HEK293T (cell line): ENCODE measurements around the gene SLC12A7.

Source experiments
- CTCF ChIA-PET: fragments of 350-600 bp; formaldehyde crosslinking; extraction: SDS; loops from one replicate; lab custom pipeline; 2021; ENCODE audit warnings: antibody characterized with exemption, inconsistent platforms; lab: Yijun Ruan, JAX
- POLR2A ChIA-PET: fragments of 350-600 bp; formaldehyde crosslinking; extraction: SDS; loops from one replicate; lab custom pipeline; 2020; ENCODE audit warnings: antibody characterized with exemption, inconsistent platforms; lab: Yijun Ruan, JAX
- DNase-seq: peaks from one replicate; pipeline ENCODE4 v3.0.0; 2012; ENCODE audit warnings: mixed read lengths; ENCODE audit errors: extremely low spot score
- ARNT ChIP-seq: fragments of 450-650 bp; IDR thresholded peaks from 2 replicates; pipeline ENCODE4 v1.6.1; 2017; ENCODE audit warnings: mild to moderate bottlenecking
- BHLHE40 ChIP-seq: fragments of 450-650 bp; IDR thresholded peaks from 2 replicates; pipeline ENCODE4 v1.6.1; 2016; ENCODE audit warnings: mild to moderate bottlenecking, moderate library complexity, borderline replicate concordance
- CTBP1 ChIP-seq: fragments of 450-650 bp; IDR thresholded peaks from 2 replicates; pipeline ENCODE4 v1.6.1; 2016; ENCODE audit warnings: borderline replicate concordance
- ELF4 ChIP-seq: fragments of 450-650 bp; IDR thresholded peaks from 2 replicates; pipeline ENCODE4 v1.6.1; 2017; ENCODE audit warnings: antibody characterized with exemption
- FOXA1 ChIP-seq: fragments of 450-650 bp; IDR thresholded peaks from 2 replicates; pipeline ENCODE4 v1.6.1; 2016; ENCODE audit warnings: mild to moderate bottlenecking
- FOXK2 ChIP-seq: fragments of 450-650 bp; IDR thresholded peaks from 2 replicates; pipeline ENCODE4 v1.6.1; 2016; ENCODE audit warnings: mild to moderate bottlenecking
- FOXM1 ChIP-seq: fragments of 450-650 bp; IDR thresholded peaks from 2 replicates; pipeline ENCODE4 v1.6.1; 2017; ENCODE audit warnings: mild to moderate bottlenecking, borderline replicate concordance
- HDGF ChIP-seq: fragments of 450-650 bp; IDR thresholded peaks from 2 replicates; pipeline ENCODE4 v1.6.1; 2017; ENCODE audit warnings: antibody characterized with exemption, borderline replicate concordance
- L3MBTL2 ChIP-seq: fragments of 450-650 bp; conservative IDR thresholded peaks from 2 replicates; pipeline ENCODE4 v1.6.1; 2016; ENCODE audit warnings: mild to moderate bottlenecking
- LEF1 ChIP-seq: fragments of 450-650 bp; IDR thresholded peaks from 2 replicates; pipeline ENCODE4 v1.6.1; 2017; ENCODE audit warnings: mild to moderate bottlenecking, borderline replicate concordance
- NFRKB ChIP-seq: fragments of 450-650 bp; IDR thresholded peaks from 2 replicates; pipeline ENCODE4 v1.6.1; 2016; ENCODE audit warnings: mild to moderate bottlenecking, moderate library complexity
- SP1 ChIP-seq: fragments of 450-650 bp; IDR thresholded peaks from 2 replicates; pipeline ENCODE4 v1.6.1; 2017
- SUZ12 ChIP-seq: fragments of 450-650 bp; IDR thresholded peaks from 2 replicates; pipeline ENCODE4 v1.6.1; 2016; ENCODE audit warnings: mild to moderate bottlenecking
- TARDBP ChIP-seq: fragments of 450-650 bp; IDR thresholded peaks from 2 replicates; pipeline ENCODE4 v1.6.1; 2016
- ZNF384 ChIP-seq: fragments of 450-650 bp; IDR thresholded peaks from 2 replicates; pipeline ENCODE4 v1.6.1; 2016
- TF ChIP-seq, protein P1 (sequence below): fragments of 450-650 bp; IDR thresholded peaks from 2 replicates; pipeline ENCODE4 v1.6.1; 2016

The SLC12A7 gene

GRCh38 chr5:1009359-1010180, 102.3 kb downstream of the SLC12A7 start:
- TF ChIP-seq, protein P1, sequence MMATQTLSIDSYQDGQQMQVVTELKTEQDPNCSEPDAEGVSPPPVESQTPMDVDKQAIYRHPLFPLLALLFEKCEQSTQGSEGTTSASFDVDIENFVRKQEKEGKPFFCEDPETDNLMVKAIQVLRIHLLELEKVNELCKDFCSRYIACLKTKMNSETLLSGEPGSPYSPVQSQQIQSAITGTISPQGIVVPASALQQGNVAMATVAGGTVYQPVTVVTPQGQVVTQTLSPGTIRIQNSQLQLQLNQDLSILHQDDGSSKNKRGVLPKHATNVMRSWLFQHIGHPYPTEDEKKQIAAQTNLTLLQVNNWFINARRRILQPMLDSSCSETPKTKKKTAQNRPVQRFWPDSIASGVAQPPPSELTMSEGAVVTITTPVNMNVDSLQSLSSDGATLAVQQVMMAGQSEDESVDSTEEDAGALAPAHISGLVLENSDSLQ, result no peak
- TF ChIP-seq L3MBTL2, result no peak
- TF ChIP-seq ZNF384, result no peak
- no peak for TF ChIP-seq TARDBP
- TF ChIP-seq HDGF, result no peak
- no peak for TF ChIP-seq NFRKB
- TF ChIP-seq BHLHE40, result no peak
- no peak for TF ChIP-seq CTBP1
- no peak for TF ChIP-seq FOXK2
- no peak for TF ChIP-seq LEF1
- no peak for TF ChIP-seq ARNT
- TF ChIP-seq FOXM1, result no peak
- no peak for TF ChIP-seq SP1
- TF ChIP-seq SUZ12, result no peak
- no peak for TF ChIP-seq FOXA1
- TF ChIP-seq ELF4, result no peak
- no peak for DNase-seq
- POLR2A ChIA-PET, result interaction anchor here (1.0 kb wide), 1 partner anchor 11 kb away, joined by 3 read pairs; no protein-coding TSS in a partner anchor
- CTCF ChIA-PET, result interaction anchor here (1.0 to 3.1 kb wide), 10 partner anchors 10 to 165 kb away, joined by 3 to 14 read pairs (median 4); no protein-coding TSS in a partner anchor

DNA sequence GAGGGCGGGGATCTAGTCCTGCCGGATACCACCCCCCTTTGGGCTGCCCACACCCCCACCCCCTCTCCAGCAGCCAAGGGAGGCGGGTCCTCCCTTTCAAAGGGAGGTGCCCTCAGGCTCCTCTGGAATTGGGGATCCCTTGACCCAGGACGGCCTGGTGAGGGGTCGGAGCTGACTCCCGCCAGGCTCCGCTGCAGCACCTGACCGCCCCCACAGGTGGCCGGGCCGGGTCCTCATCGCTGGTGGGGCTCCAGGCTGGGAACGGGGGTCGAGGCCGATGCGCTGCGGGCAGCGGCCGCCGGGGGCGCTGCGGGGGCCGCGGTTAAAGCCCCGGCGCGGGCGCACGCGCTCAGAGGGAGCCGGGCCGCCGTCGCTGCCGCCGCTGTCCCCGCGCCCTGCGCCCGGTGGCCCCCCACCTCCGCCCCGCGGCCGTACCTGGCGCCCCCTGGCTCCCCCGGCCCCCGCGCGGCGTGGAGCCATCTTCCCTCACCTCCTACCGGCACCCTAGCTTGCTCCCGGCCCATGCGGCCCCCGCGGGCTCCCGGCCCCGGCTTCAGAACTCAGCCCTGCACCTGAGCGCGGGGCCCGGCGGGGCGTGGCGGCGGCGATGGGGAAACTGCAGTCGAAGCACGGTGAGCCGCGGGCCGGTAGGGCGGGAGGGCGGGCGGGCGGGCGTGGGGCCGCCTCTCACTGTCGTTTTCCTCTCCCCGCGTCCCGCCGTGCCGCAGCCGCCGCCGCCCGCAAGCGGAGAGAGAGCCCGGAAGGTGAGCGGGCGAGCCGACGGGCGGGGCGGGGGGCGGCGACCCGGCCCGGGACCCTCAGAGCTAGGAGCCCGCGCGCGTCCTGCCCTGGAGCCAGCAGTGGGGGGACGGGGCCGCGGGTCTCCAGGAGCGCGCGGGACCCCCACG, 103.2 kb downstream of the SLC12A7 start, which contains the start of gene NKD2:
Gene NKD2 (plus strand): TSS at position 352 of the 908 bp plus-strand sequence. CDS start 256 bp downstream, at position 608.
- CTCF ChIA-PET, result interaction anchor here (1.1 to 3.1 kb wide), 7 partner anchors 11 to 160 kb away, joined by 3 to 14 read pairs (median 5); no protein-coding TSS in a partner anchor
- POLR2A ChIA-PET, result interaction anchor here (1.4 kb wide), 1 partner anchor 30 kb away, joined by 3 read pairs; no protein-coding TSS in a partner anchor
- TF ChIP-seq LEF1, result no peak
- TF ChIP-seq FOXM1, result 0 out of 2 replicates have a peak, but pooled peaks have one; percentile 49
- peak; percentile 87 for DNase-seq

DNA sequence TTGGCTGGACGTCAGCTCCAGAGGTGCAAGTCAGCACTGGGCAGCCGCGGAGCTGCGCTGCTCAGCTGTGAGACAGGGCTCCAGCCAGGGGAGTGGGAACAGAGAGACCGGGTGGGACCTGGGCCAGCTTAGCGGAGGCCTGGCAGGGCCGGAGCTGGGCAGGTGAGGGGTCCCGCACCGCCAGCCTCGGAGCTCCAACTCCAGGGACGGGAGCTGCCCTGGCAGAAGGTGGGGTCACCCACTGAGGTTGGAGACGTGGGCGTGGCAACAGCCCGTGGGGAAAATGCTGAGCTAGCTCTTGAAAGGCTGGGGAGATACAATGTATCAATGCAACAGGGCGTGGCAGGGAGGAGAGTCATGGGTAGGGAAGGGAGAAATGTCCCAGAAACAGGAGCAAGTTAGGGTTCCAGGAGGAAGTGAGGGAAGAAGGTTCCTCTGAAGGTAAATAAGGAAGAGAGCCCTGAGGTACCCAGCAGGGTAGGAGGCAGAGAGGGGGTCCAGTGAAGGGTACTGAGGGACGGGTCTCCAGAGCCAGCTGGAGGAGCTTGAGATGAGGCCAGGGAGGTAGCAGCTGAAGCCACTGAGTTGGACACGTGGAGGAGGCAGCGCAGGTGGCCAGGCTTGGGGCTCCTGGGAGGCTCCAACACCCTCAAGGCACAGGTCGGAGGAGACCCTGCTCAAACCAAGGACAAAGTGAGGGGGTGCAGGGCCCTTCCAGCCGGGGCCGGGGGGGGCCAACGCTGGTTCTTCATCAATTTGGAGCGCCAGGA, 104.0 kb downstream of the SLC12A7 start:
- CTCF ChIA-PET, result interaction anchor here (1.2 to 1.9 kb wide), 4 partner anchors 50 to 167 kb away, joined by 3 to 7 read pairs (median 4); no protein-coding TSS in a partner anchor
- TF ChIP-seq, protein P1, result no peak
- TF ChIP-seq BHLHE40, result no peak
- no peak for TF ChIP-seq NFRKB
- TF ChIP-seq FOXK2, result no peak
- TF ChIP-seq FOXM1, result no peak
- TF ChIP-seq ELF4, result no peak
- TF ChIP-seq SUZ12, result no peak
- TF ChIP-seq HDGF, result no peak
- no peak for TF ChIP-seq SP1
- TF ChIP-seq L3MBTL2, result no peak
- no peak for TF ChIP-seq ZNF384
- TF ChIP-seq LEF1, result no peak
- TF ChIP-seq TARDBP, result no peak
- no peak for TF ChIP-seq ARNT
- TF ChIP-seq FOXA1, result no peak
- no peak for TF ChIP-seq CTBP1
- no peak for DNase-seq
- POLR2A ChIA-PET, result interaction anchor here (1.4 kb wide), 1 partner anchor 30 kb away, joined by 3 read pairs; no protein-coding TSS in a partner anchor

DNA sequence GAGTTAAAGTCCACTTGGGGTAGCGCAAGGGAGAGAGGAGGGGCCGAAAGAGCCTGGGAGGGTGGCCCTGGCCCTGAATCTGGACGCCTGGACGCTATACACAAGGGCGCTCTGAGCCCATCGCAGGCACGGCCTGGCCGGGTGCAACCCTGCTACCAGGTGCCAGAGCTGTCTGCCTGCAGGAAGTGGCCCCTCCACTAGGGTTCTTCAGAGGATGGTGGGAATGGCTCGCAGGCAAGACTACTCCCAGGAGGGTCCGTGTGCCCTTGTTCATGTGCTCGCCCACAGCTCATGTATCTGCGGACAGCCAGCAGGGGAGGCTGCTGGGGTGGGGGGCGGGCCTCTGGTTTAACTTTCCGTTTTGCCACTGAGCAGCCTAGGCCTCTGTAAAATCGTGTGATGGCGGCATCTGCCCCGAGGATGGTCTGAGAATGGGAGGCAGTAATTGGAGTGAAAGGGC, 104.6 kb downstream of the SLC12A7 start:
- no peak for DNase-seq
- ChIA-PET POLR2A (interaction anchor here (1.4 kb wide), 1 partner anchor 29 kb away, joined by 3 read pairs; no protein-coding TSS in a partner anchor), CTCF (interaction anchor here (0.6 to 1.9 kb wide), 5 partner anchors 12 to 167 kb away, joined by 3 to 7 read pairs (median 4); no protein-coding TSS in a partner anchor)
- TF ChIP-seq TARDBP, result no peak

DNA sequence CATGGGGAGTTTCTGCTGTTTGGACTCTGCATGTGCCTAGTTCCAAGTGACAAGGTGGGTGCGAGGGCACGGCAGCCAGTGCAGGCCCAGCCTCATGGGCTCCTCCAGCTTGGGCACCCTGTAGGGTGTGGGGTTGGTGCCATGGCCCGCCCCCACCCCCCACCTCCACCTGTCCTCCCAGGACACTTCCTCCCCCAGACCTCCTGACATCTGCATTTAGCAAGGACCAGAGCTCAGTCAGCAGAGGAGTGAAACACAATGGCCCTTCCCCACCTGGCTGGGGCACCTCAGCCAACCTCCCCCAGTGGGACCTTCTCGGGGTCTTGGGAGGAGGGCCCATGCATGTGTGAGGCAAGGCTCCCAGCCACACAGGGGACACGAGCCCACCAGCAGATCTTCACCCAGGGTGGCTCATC, 105.2 kb downstream of the SLC12A7 start:
- DNase-seq, result no peak

More for the DNA sequence above, 105.2 kb downstream of the SLC12A7 start:
- ChIA-PET CTCF (interaction anchor here (0.6 to 1.9 kb wide), 4 partner anchors 13 to 168 kb away, joined by 3 to 7 read pairs (median 4); no protein-coding TSS in a partner anchor), POLR2A (no interaction called here)
- TF ChIP-seq ELF4 (no peak), CTBP1 (no peak), L3MBTL2 (no peak), SP1 (no peak), ARNT (no peak), HDGF (no peak), FOXM1 (no peak), BHLHE40 (no peak)
- TF ChIP-seq, protein P1, result no peak
